ENCODE measurements around the gene DGKG.

DNA sequence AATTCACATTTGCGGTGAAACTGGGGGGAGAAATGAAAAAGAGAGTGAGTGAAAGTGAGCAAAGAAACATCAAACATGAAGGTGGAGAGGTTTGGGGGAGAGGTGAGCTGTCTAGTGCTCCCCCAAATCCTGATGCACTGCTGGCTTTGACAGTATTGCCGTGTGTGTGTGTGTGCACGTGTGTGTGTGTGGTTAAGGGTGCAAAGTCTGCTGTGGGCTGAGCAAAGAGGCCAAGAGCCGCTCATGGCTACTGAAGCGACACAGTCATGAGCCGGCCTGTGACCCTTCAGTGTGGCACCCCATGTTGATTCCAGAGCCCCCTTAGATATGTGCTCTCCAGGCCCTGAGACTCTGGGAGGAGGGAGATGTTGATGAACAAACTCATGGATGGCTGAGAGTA is 94.3 kb downstream of the DGKG start:
- TF ChIP-seq EZH2 (IDR thresholded peaks at IDR 0.05) (no peak), POLR2AphosphoS5 (IDR thresholded peaks at IDR 0.05; ENCODE audit: borderline replicate concordance, low read depth, low read length) (no peak)

Data from SK-N-MC (cell line).